ENCODE data around the gene NINJ1. TPM values are rescaled to one million over a fixed set of nuclear protein-coding genes. Genes with fewer than 3 reads are reported as not detected.

Gene NINJ1
- total and polyA plus RNA-seq, 5 donors from 2014 or later = 68.5 to 144 (median 75.4) TPM

DNA sequence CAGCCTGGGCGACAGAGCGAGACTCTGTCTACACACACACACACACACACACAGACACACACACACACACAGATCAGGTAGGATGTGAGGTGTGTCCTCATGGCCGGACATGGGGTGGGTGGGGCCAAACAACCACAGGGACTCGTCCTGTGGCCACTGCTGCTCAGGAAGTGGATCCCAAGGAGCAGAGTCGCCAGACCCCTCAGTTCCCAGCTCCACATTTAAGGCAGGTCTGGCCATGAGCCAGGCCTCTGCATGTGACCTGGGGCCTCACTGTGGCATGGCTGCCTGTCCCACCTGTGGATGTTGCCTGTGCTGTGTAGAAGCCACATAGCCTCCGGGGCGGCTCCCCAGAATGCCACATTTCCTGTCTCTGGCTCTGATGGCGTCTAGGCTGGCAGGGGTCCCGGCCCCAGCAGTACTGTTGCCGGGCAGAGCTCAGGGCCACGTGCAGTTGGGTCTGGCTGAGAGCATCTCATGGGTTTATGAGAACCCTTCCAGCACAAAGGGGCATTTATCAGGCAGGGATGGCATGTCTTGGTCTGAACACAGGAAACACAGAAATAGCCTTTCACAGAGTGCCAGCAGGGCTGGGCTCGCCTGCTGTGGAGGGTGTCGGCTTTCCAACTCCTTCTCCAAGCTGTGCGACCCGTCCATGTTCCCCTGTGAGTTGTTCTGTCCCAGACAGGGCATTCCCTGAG, 9.9 kb upstream of the NINJ1 start:
- Histone ChIP-seq H3K9me3 (ENCODE audit: control insufficient read depth in 2 of 2, low read length in 2 of 2) (peaks cover 0 to 5% of the 10 kb centered on the region in 2 experiments), H3K4me3 (ENCODE audit: low read depth, low read length) (peak overlapping the region; percentile 7), H3K27ac (ENCODE audit: insufficient read depth, low read length, poor library complexity, severe bottlenecking) (peak overlapping the region; percentile 71), H3K36me3 (ENCODE audit: control insufficient read depth, insufficient read depth, low read length) (no peaks in the 10 kb centered on the region), H3K4me1 (ENCODE audit: control insufficient read depth, insufficient read depth, low read length, poor library complexity, severe bottlenecking) (peaks cover 34% of the 10 kb centered on the region), H3K27me3 (ENCODE audit: control insufficient read depth, insufficient read depth, low read length) (no peaks in the 10 kb centered on the region)
- peaks cover 3 to 51% (median 23%) of the 10 kb centered on the region in 4 donors for H3K4me1 Mint-ChIP-seq
- H3K27me3 Mint-ChIP-seq = no peaks in the 10 kb centered on the region
- H3K4me3 Mint-ChIP-seq = peak overlapping the region; percentile 54 to 92 (median 69)
- peaks cover 0 to 4% (median 0%) of the 10 kb centered on the region in 7 donors for H3K9me3 Mint-ChIP-seq
- no peaks in the 10 kb centered on the region for H3K36me3 Mint-ChIP-seq
- peak; percentile 29 to 87 (median 72) for DNase-seq
- ATAC-seq (ENCODE audit: low read depth in 2 of 2) = peak; percentile 91 to 94
- H3K27ac Mint-ChIP-seq = peak overlapping the region; percentile 94 to 100 (median 97)

DNA sequence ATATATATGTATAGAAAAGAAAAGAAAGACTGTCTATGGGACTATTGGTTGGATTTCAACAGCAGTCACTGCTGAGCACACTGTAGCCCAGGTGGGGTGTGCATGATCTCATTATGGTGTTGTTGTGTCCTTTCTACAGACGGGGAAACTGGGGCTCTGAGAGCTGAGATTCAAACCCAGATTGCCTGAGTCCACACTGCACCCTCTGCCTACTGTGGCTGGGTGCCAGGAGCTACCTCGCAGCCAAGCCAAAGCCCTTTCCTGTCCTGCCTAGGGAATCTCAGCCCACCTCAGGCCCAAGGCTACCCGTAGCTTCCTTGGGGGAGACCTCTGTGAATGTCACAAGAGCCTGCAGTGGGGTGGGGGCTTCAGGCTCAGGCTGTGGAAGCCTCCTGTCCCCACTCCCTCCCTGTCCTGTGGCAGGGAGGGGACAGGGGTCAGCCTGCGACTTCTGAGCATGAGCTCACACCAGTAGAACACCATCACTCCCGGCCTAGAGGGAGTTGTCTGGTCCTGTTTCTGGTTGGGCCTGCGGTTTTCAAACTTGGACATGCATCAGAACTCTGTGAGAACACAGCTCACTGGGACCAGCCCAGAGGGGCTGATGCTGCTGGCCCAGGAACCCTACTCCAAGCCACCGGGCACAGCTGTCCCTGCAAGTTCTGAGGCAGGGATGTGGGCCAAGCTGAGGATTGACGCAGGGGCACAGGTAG, 7.9 kb upstream of the NINJ1 start:
- Mint-ChIP-seq H3K27me3 (no peaks in the 10 kb centered on the region), H3K9me3 (peaks cover 0 to 3% (median 0%) of the 10 kb centered on the region in 7 donors), H3K4me1 (peaks cover 0 to 61% (median 21%) of the 10 kb centered on the region in 4 donors), H3K27ac (peak overlapping the region in 2 of 3 donors; percentile 52 to 86), H3K36me3 (no peaks in the 10 kb centered on the region), H3K4me3 (peak overlapping the region in 1 of 4 donors; percentile 38)
- DNase-seq (no peak), ATAC-seq (ENCODE audit: low read depth in 2 of 2) (no peak)
- Histone ChIP-seq H3K4me3 (ENCODE audit: low read depth, low read length) (no peak overlapping the region), H3K36me3 (ENCODE audit: control insufficient read depth, insufficient read depth, low read length) (no peaks in the 10 kb centered on the region), H3K27me3 (ENCODE audit: control insufficient read depth, insufficient read depth, low read length) (no peaks in the 10 kb centered on the region), H3K27ac (ENCODE audit: insufficient read depth, low read length, poor library complexity, severe bottlenecking) (no peak overlapping the region), H3K4me1 (ENCODE audit: control insufficient read depth, insufficient read depth, low read length, poor library complexity, severe bottlenecking) (peaks cover 33% of the 10 kb centered on the region), H3K9me3 (ENCODE audit: control insufficient read depth in 2 of 2, low read length in 2 of 2) (no peaks in the 10 kb centered on the region)

DNA sequence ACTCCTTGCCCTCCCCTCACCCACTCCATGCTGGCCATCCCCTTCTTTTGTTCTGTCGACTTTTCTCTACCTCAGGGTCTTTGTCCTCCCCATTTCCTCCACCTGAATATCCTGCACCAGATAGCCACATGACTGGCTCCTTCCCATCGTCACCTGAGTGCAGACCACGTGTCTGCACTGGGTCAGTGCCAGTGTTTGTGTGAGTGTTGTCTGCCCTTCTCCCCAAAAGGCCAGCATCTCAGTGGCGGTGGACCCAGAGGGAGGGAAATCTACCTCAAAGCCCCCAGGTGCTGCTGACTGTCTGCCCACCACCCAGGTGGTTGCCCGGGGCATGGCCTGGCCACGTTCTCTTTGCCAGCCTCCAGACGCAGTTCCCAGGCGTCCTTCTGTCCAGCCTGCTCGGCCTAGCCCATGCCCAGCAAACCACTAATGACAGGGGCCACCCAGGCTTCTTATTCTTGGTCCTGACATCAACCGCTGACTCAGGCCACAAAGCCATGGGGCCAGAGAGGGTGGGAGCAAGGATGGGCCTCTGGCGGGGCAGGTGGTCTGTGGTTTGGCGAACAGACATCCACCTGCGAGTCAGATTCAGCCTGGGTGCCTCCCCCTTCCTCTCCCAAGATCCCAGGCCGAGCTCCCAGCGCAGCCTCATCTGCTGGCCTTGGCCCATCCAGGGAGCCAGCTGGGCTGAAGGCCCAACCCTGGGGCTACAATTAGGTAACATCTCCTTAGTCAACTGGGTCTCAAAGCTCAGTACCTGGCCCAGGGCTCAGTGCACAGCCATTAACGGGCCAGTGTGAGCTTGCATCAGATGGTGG, 5.5 kb upstream of the NINJ1 start:
- peak overlapping the region in 2 of 3 donors; percentile 42 to 52 for H3K27ac Mint-ChIP-seq
- DNase-seq (no peak), ATAC-seq (ENCODE audit: low read depth in 2 of 2) (no peak)
- no peaks in the 10 kb centered on the region for H3K36me3 Mint-ChIP-seq
- no peaks in the 10 kb centered on the region for H3K9me3 ChIP-seq (ENCODE audit: control insufficient read depth in 2 of 2, low read length in 2 of 2)
- H3K4me1 ChIP-seq (ENCODE audit: control insufficient read depth, insufficient read depth, low read length, poor library complexity, severe bottlenecking) = peaks cover 39% of the 10 kb centered on the region
- no peak overlapping the region for H3K4me3 ChIP-seq (ENCODE audit: low read depth, low read length)
- H3K36me3 ChIP-seq (ENCODE audit: control insufficient read depth, insufficient read depth, low read length) = no peaks in the 10 kb centered on the region
- H3K27ac ChIP-seq (ENCODE audit: insufficient read depth, low read length, poor library complexity, severe bottlenecking) = no peak overlapping the region
- H3K9me3 Mint-ChIP-seq = no peaks in the 10 kb centered on the region
- H3K27me3 Mint-ChIP-seq = no peaks in the 10 kb centered on the region
- peaks cover 0 to 63% (median 14%) of the 10 kb centered on the region in 4 donors for H3K4me1 Mint-ChIP-seq
- peak overlapping the region in 1 of 4 donors; percentile 65 for H3K4me3 Mint-ChIP-seq
- no peaks in the 10 kb centered on the region for H3K27me3 ChIP-seq (ENCODE audit: control insufficient read depth, insufficient read depth, low read length)

DNA sequence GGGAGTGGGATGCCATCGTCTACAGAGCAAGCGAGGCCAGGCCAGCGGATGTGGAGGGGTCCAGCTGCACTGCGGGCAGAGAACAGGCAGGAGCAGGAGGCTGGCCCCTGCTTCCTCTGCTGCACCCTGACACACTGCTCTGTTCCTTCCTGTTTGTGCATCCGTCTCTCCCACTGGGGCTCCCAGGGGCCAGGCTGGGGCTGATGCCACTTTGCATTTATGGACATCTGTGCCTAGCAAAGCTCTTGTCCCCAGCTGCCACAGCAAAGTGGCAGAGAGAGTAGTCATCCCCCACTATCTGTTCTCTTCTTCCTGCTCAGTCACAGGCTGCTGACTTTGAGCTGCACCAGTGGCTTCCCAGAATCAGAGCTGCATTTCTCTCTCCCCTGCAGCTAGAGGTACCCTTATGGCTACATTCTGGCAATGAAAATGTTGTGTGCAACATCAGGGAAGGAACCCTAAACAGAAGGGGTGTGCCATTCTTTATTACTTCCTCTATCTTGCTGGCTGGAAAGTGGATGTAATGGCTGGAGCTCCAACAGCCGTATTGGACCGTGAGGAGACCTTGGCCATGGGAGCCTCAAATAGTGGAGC, 4.2 kb upstream of the NINJ1 start:
- DNase-seq (peak in 1 of 3 donors; percentile 34), ATAC-seq (ENCODE audit: low read depth in 2 of 2) (no peak)
- Histone ChIP-seq H3K9me3 (ENCODE audit: control insufficient read depth in 2 of 2, low read length in 2 of 2) (no peaks in the 10 kb centered on the region), H3K4me3 (ENCODE audit: low read depth, low read length) (no peak overlapping the region), H3K4me1 (ENCODE audit: control insufficient read depth, insufficient read depth, low read length, poor library complexity, severe bottlenecking) (peaks cover 31% of the 10 kb centered on the region), H3K36me3 (ENCODE audit: control insufficient read depth, insufficient read depth, low read length) (no peaks in the 10 kb centered on the region), H3K27me3 (ENCODE audit: control insufficient read depth, insufficient read depth, low read length) (no peaks in the 10 kb centered on the region), H3K27ac (ENCODE audit: insufficient read depth, low read length, poor library complexity, severe bottlenecking) (no peak overlapping the region)
- H3K27me3 Mint-ChIP-seq = no peaks in the 10 kb centered on the region
- H3K27ac Mint-ChIP-seq = peak overlapping the region in 1 of 3 donors; percentile 69
- peak overlapping the region in 2 of 4 donors; percentile 7 to 66 for H3K4me3 Mint-ChIP-seq
- peaks cover 0 to 54% (median 7%) of the 10 kb centered on the region in 4 donors for H3K4me1 Mint-ChIP-seq
- no peaks in the 10 kb centered on the region for H3K36me3 Mint-ChIP-seq
- H3K9me3 Mint-ChIP-seq = no peaks in the 10 kb centered on the region

DNA sequence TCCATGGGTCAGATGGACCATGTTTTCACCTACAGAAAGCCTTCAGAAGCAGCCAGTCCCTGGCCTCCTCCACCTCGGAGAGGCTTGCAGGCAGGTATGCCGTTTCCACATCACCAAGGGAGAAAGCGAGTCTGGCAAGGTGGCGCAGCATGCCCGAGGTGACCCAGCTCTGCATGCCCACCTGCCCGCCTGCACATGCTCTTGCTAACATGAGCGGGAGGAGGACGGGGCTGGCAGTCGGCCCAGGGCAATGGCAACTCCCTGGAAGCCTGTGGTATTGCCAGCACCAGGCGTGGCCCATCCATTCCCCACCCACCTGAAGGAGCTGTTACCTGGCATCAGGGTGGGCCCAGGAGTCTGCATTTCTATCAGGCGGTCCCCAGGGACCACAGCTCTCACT, 3.3 kb upstream of the NINJ1 start:
- H3K4me1 Mint-ChIP-seq = peaks cover 0 to 57% (median 10%) of the 10 kb centered on the region in 4 donors
- no peak for DNase-seq

DNA sequence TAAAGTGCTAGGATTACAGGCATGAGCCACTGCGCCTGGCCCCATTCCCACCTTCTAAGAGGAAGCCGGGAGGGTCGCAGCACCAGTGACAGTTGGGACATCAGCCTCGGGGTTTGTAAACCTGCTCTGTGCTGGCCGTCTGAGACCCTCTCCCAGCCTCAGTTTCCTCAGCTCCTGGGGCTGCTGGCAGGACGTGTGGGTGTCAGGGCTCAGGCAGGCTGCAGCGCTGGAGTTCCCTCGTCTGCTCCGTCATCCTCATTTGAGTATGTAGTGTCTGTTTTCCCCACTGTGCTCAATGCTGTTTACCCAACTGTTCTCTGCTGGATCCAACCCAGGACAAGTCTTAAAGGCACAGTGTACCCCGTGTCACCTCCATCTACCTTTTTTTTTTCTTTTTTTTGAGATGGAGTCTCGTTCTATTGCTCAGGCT, 2.0 kb upstream of the NINJ1 start:
- Mint-ChIP-seq H3K4me1 (peaks cover 0 to 62% (median 19%) of the 10 kb centered on the region in 4 donors), H3K27me3 (no peaks in the 10 kb centered on the region), H3K27ac (peak overlapping the region in 1 of 3 donors; percentile 67), H3K9me3 (no peaks in the 10 kb centered on the region), H3K4me3 (peak overlapping the region; percentile 35 to 85 (median 66)), H3K36me3 (no peaks in the 10 kb centered on the region)
- Histone ChIP-seq H3K9me3 (ENCODE audit: control insufficient read depth in 2 of 2, low read length in 2 of 2) (no peaks in the 10 kb centered on the region), H3K4me3 (ENCODE audit: low read depth, low read length) (no peak overlapping the region), H3K4me1 (ENCODE audit: control insufficient read depth, insufficient read depth, low read length, poor library complexity, severe bottlenecking) (peaks cover 38% of the 10 kb centered on the region), H3K27ac (ENCODE audit: insufficient read depth, low read length, poor library complexity, severe bottlenecking) (no peak overlapping the region), H3K27me3 (ENCODE audit: control insufficient read depth, insufficient read depth, low read length) (no peaks in the 10 kb centered on the region), H3K36me3 (ENCODE audit: control insufficient read depth, insufficient read depth, low read length) (no peaks in the 10 kb centered on the region)
- ATAC-seq (ENCODE audit: low read depth in 2 of 2) (no peak), DNase-seq (no peak)

More for the DNA sequence above, 3.3 kb upstream of the NINJ1 start:
- Histone ChIP-seq H3K9me3 (ENCODE audit: control insufficient read depth in 2 of 2, low read length in 2 of 2) (no peaks in the 10 kb centered on the region), H3K27me3 (ENCODE audit: control insufficient read depth, insufficient read depth, low read length) (no peaks in the 10 kb centered on the region), H3K36me3 (ENCODE audit: control insufficient read depth, insufficient read depth, low read length) (no peaks in the 10 kb centered on the region), H3K4me3 (ENCODE audit: low read depth, low read length) (no peak overlapping the region), H3K27ac (ENCODE audit: insufficient read depth, low read length, poor library complexity, severe bottlenecking) (no peak overlapping the region), H3K4me1 (ENCODE audit: control insufficient read depth, insufficient read depth, low read length, poor library complexity, severe bottlenecking) (peaks cover 33% of the 10 kb centered on the region)
- H3K4me3 Mint-ChIP-seq = no peak overlapping the region
- ATAC-seq (ENCODE audit: low read depth in 2 of 2) = no peak
- H3K36me3 Mint-ChIP-seq = no peaks in the 10 kb centered on the region
- no peaks in the 10 kb centered on the region for H3K27me3 Mint-ChIP-seq
- H3K9me3 Mint-ChIP-seq = no peaks in the 10 kb centered on the region
- peak overlapping the region in 1 of 3 donors; percentile 25 for H3K27ac Mint-ChIP-seq
